ENCODE results near the gene BHLHA15. TPM values are rescaled to one million over a fixed set of nuclear protein-coding genes. Genes with fewer than 3 reads are reported as not detected.

Gene BHLHA15
- total RNA-seq, 1 donor from 2014 or later = 0.57 TPM

DNA sequence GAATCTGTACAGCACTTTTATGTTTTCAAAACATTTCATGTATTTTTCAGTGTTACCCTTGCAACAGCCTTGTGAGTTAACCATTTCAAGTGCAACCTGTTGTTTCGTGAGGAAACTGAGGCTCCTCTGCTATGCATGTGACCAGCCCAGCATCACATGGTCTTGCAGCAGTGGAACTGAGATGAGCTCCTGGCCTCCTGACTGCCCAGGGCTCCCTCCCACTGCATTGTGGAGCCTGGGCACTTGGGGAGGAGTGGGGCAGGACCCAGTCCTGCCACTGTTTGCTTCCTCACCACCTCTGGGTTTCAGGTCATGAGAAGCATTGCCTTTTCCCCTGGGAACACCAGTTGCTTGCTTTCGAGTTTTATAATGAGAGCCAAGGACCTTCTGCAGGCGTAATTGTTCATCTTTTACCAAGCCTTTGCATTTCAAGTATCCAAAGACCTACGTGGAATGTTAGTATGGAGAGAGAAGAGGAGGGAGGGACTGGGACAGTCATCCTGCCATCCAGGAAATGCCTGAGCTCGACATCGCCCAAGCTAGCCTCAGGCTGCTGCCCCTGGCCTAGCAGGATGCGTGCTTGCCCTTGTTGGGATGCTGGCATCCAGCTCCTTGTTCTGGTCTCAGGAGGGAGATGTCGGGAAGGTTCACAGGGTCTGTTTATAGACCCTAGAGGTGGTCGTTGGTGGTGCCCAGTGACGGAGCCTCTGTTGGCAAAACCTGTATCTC, 32.3 kb upstream of the BHLHA15 start:
- peaks cover 11% of the 10 kb centered on the region for H3K4me1 Mint-ChIP-seq (ENCODE audit: low read depth)
- H3K27me3 Mint-ChIP-seq = no peaks in the 10 kb centered on the region
- no peak overlapping the region for H3K27ac Mint-ChIP-seq
- H3K9me3 Mint-ChIP-seq (ENCODE audit: low read depth) = no peaks in the 10 kb centered on the region
- H3K4me3 Mint-ChIP-seq (ENCODE audit: low read depth) = no peak overlapping the region
- TF ChIP-seq, protein P1, sequence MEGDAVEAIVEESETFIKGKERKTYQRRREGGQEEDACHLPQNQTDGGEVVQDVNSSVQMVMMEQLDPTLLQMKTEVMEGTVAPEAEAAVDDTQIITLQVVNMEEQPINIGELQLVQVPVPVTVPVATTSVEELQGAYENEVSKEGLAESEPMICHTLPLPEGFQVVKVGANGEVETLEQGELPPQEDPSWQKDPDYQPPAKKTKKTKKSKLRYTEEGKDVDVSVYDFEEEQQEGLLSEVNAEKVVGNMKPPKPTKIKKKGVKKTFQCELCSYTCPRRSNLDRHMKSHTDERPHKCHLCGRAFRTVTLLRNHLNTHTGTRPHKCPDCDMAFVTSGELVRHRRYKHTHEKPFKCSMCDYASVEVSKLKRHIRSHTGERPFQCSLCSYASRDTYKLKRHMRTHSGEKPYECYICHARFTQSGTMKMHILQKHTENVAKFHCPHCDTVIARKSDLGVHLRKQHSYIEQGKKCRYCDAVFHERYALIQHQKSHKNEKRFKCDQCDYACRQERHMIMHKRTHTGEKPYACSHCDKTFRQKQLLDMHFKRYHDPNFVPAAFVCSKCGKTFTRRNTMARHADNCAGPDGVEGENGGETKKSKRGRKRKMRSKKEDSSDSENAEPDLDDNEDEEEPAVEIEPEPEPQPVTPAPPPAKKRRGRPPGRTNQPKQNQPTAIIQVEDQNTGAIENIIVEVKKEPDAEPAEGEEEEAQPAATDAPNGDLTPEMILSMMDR (IDR thresholded peaks at IDR 0.05; ENCODE audit: unreplicated experiment) = no peak
- peaks cover 17% of the 10 kb centered on the region for H3K36me3 Mint-ChIP-seq (ENCODE audit: insufficient read depth)
- DNase-seq (ENCODE audit: low spot score, unreplicated experiment) = no peak

DNA sequence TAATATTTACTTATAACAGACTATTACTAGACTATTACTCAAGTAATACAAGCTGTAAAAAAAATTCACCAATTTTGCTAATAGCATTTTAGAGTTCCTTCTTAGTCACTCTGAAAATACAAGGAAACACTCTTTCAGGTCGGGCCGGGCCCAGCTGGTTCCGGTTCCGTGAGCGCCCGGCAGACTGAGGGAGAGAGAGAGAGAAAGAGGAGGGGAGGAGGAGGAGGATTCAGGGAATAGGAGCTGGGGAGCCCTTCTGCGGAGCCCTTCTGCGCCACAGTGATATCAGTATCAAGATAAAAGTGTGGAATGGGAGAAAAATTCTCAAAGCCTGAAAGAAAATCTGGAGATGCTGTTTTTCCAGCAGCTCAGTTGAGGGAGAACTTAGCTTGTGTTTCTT, 30.5 kb upstream of the BHLHA15 start:
- no peaks in the 10 kb centered on the region for H3K27me3 Mint-ChIP-seq
- H3K36me3 Mint-ChIP-seq (ENCODE audit: insufficient read depth) = peaks cover 10% of the 10 kb centered on the region
- no peak overlapping the region for H3K27ac Mint-ChIP-seq
- DNase-seq (ENCODE audit: low spot score, unreplicated experiment) = no peak
- H3K4me3 Mint-ChIP-seq (ENCODE audit: low read depth) = no peak overlapping the region
- H3K9me3 Mint-ChIP-seq (ENCODE audit: low read depth) = no peaks in the 10 kb centered on the region
- H3K4me1 Mint-ChIP-seq (ENCODE audit: low read depth) = peaks cover 4% of the 10 kb centered on the region
- TF ChIP-seq, protein P1 (IDR thresholded peaks at IDR 0.05; ENCODE audit: unreplicated experiment) = no peak

DNA sequence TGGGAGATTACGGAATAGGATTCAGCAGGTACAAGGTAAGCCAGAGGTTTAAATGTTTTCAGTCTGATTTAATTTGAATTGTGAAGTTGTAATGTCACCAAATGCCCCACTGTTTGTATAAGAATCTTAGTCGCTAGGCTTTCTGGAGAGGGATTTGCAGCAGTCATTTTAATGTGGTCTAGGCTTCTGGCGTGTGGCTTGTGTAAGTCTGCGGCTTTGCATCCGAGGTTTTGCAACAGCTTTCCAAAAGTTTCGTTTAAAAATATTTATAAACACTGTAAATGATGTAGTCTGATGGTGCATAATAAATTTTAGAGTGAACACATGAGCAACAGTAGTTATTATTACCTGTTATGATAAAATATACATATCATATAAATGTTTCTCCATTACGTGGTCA, 26.1 kb upstream of the BHLHA15 start:
- H3K4me1 Mint-ChIP-seq (ENCODE audit: low read depth) = no peaks in the 10 kb centered on the region
- H3K9me3 Mint-ChIP-seq (ENCODE audit: low read depth) = no peaks in the 10 kb centered on the region
- no peaks in the 10 kb centered on the region for H3K27me3 Mint-ChIP-seq
- no peak overlapping the region for H3K4me3 Mint-ChIP-seq (ENCODE audit: low read depth)
- TF ChIP-seq, protein P1 (IDR thresholded peaks at IDR 0.05; ENCODE audit: unreplicated experiment) = no peak
- H3K27ac Mint-ChIP-seq = no peak overlapping the region
- peaks cover 23% of the 10 kb centered on the region for H3K36me3 Mint-ChIP-seq (ENCODE audit: insufficient read depth)
- DNase-seq (ENCODE audit: low spot score, unreplicated experiment) = no peak

DNA sequence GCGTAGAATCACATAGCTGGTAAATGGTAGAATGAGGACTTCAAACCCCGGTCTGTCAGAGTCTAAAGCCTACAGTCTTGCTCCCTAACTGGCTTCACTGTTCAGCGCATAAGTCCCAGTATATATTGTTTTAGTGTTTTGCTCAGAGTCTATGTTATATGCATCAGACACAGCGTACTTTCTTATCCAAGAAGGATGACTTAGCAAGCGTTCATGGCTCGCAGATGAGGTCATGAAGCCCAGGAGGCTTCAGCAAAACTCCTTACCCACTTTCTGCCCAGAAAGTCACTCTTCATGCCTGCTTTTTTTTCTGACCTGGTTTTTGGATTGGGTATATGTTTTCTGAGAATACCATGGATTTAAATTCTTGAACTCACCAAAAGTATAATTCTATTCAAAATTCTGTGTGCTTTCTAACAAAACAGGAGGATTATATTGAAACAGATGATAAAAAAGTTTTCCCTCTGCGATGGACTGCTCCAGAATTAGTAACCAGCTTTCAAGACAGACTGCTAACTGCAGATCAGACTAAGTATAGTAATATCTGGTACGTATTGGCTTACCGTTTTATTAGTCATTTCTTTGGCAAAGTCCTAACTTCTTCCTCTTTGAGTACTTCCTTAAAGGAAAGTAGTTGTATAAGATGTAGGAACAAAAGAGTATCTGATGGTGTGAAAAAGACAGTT, 24.6 kb upstream of the BHLHA15 start:
- Mint-ChIP-seq H3K36me3 (ENCODE audit: insufficient read depth) (peaks cover 20% of the 10 kb centered on the region), H3K9me3 (ENCODE audit: low read depth) (no peaks in the 10 kb centered on the region), H3K27ac (peak overlapping the region; percentile 29), H3K27me3 (no peaks in the 10 kb centered on the region), H3K4me1 (ENCODE audit: low read depth) (no peaks in the 10 kb centered on the region), H3K4me3 (ENCODE audit: low read depth) (no peak overlapping the region)
- TF ChIP-seq, protein P1 (IDR thresholded peaks at IDR 0.05; ENCODE audit: unreplicated experiment) = no peak
- DNase-seq (ENCODE audit: low spot score, unreplicated experiment) = no peak

DNA sequence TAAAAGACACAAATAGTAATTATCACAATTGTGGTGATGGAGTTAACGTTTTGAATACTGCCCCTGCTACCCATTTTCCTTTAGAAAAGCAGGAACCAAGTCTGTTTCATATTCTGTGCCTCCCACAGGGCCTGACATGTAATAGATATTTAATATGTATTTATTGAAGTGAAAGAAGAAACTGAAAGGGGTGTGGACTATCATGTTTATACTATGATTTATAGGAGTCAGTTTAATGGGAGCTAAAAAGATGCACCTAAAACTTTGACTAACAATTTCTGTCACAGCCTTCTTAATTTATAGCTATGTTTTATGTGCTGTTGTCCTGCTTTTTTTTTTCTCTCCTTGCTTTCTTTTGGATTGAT, 24.1 kb upstream of the BHLHA15 start:
- no peak for DNase-seq (ENCODE audit: low spot score, unreplicated experiment)
- Mint-ChIP-seq H3K4me1 (ENCODE audit: low read depth) (no peaks in the 10 kb centered on the region), H3K9me3 (ENCODE audit: low read depth) (no peaks in the 10 kb centered on the region), H3K27me3 (no peaks in the 10 kb centered on the region), H3K4me3 (ENCODE audit: low read depth) (no peak overlapping the region), H3K27ac (peak overlapping the region; percentile 29), H3K36me3 (ENCODE audit: insufficient read depth) (peaks cover 18% of the 10 kb centered on the region)
- TF ChIP-seq, protein P1 (IDR thresholded peaks at IDR 0.05; ENCODE audit: unreplicated experiment) = no peak
